IMR-90 (cell line): ENCODE results near the gene KIF25. TPM values are rescaled to one million over a fixed set of nuclear protein-coding genes. Genes with fewer than 3 reads are reported as not detected.

Experiments
- ATAC-seq: fragments of 200-7000 bp; cut with Tn5 transposase; 2 replicates; pipeline ENCODE4 v1.9.1; 2020; ENCODE audit warnings: low read depth, mild to moderate bottlenecking, moderate library complexity
- BruUV-seq: library from RNA; stranded (reverse); fragments of 400-500 nt; replicated peaks from 2 replicates; lab custom pipeline; 2021; lab: Mats Ljungman, UMichigan
- CTCF ChIA-PET: fragments of 300-600 bp; formaldehyde crosslinking; extraction: SDS; loops from one replicate; lab custom pipeline; 2021; ENCODE audit warnings: antibody characterized with exemption; lab: Yijun Ruan, JAX
- POLR2A ChIA-PET: fragments of 300-600 bp; sonication (Branson Sonifier 250); formaldehyde crosslinking; loops from one replicate; lab custom pipeline; 2022; ENCODE audit warnings: antibody characterized with exemption; ENCODE audit not compliant: unreplicated experiment; lab: Charles Lee
- DNase-seq: peaks from one replicate; pipeline ENCODE4 v3.0.0; 2013
- H2AFZ ChIP-seq: replicated peaks from 2 replicates; pipeline ENCODE3; 2013; ENCODE audit warnings: low read length, mild to moderate bottlenecking; ENCODE audit not compliant: poor library complexity
- H2AK5ac ChIP-seq: 2 replicates; pipeline ENCODE4 v1.6.1; 2013; ENCODE audit warnings: low read depth, low read length, inconsistent platforms
- H2AK9ac ChIP-seq: replicated peaks from 2 replicates; pipeline ENCODE3; 2013; ENCODE audit warnings: mild to moderate bottlenecking, low read depth, low read length, moderate library complexity; ENCODE audit not compliant: poor library complexity
- H2BK120ac ChIP-seq: 2 replicates; pipeline ENCODE4 v1.6.1; 2013; ENCODE audit warnings: low read depth, low read length, inconsistent platforms
- H2BK15ac ChIP-seq: 3 replicates; pipeline ENCODE4 v1.6.1; 2013; ENCODE audit warnings: low read depth, low read length, inconsistent platforms
- H2BK20ac ChIP-seq: 2 replicates; pipeline ENCODE4 v1.6.1; 2013; ENCODE audit warnings: low read depth, mild to moderate bottlenecking, inconsistent platforms, low read length, moderate library complexity
- H2BK5ac ChIP-seq: 2 replicates; pipeline ENCODE4 v1.6.1; 2013; ENCODE audit warnings: mild to moderate bottlenecking, low read depth, low read length, inconsistent platforms; ENCODE audit not compliant: poor library complexity, severe bottlenecking
- H3K14ac ChIP-seq: replicated peaks from 2 replicates; pipeline ENCODE4 v1.6.1; 2013; ENCODE audit warnings: low read depth, low read length, inconsistent platforms
- H3K18ac ChIP-seq: 2 replicates; pipeline ENCODE4 v1.6.1; 2013; ENCODE audit warnings: low read depth, low read length, control low read depth
- H3K23ac ChIP-seq: 2 replicates; pipeline ENCODE4 v1.6.1; 2013; ENCODE audit warnings: low read depth, low read length, inconsistent platforms
- H3K27ac ChIP-seq: 2 replicates; pipeline ENCODE4 v1.5.1; 2013; ENCODE audit warnings: mild to moderate bottlenecking, control low read depth, low read length; ENCODE audit not compliant: insufficient read depth
- H3K27me3 ChIP-seq: 2 replicates; pipeline ENCODE4 v1.6.1; 2013; ENCODE audit warnings: low read length; ENCODE audit not compliant: control insufficient read depth, insufficient read depth
- H3K36me3 ChIP-seq: 2 replicates; pipeline ENCODE4 v1.6.1; 2013; ENCODE audit warnings: low read length, mixed read lengths; ENCODE audit not compliant: control insufficient read depth, insufficient read depth
- H3K4ac ChIP-seq: 2 replicates; pipeline ENCODE4 v1.6.1; 2013; ENCODE audit warnings: low read depth, low read length, inconsistent platforms
- H3K4me1 ChIP-seq: 2 replicates; pipeline ENCODE4 v1.6.1; 2013; ENCODE audit warnings: low read length, mixed read lengths; ENCODE audit not compliant: control insufficient read depth, insufficient read depth
- H3K4me2 ChIP-seq: 2 replicates; pipeline ENCODE4 v1.6.1; 2013; ENCODE audit warnings: low read depth, mild to moderate bottlenecking, control low read depth, low read length, moderate library complexity
- H3K4me3 ChIP-seq: 2 replicates; pipeline ENCODE4 v1.5.1; 2013; ENCODE audit warnings: low read depth, mild to moderate bottlenecking, control low read depth, low read length, moderate library complexity; ENCODE audit not compliant: insufficient read depth
- H3K56ac ChIP-seq: 2 replicates; pipeline ENCODE4 v1.6.1; 2013; ENCODE audit warnings: low read length, inconsistent platforms; ENCODE audit not compliant: insufficient read depth; ENCODE audit errors: extremely low read depth
- H3K79me1 ChIP-seq, 2 experiments: 2 replicates each; pipeline ENCODE4 v1.6.1; 2013; ENCODE audit warnings: low read length in 2 of 2, inconsistent platforms in 1 of 2, low read depth in 1 of 2
- H3K9ac ChIP-seq: 2 replicates; pipeline ENCODE4 v1.6.1; 2013; ENCODE audit warnings: low read depth, low read length, control low read depth
- H3K9me1 ChIP-seq: 2 replicates; pipeline ENCODE4 v1.6.1; 2013; ENCODE audit warnings: low read length, inconsistent platforms; ENCODE audit not compliant: insufficient read depth
- H3K9me3 ChIP-seq: 2 replicates; pipeline ENCODE4 v1.6.1; 2013; ENCODE audit warnings: low read length; ENCODE audit not compliant: control insufficient read depth, insufficient read depth
- H4K20me1 ChIP-seq: 2 replicates; pipeline ENCODE4 v1.6.1; 2013; ENCODE audit warnings: low read length, inconsistent platforms; ENCODE audit not compliant: insufficient read depth
- H4K5ac ChIP-seq: 2 replicates; pipeline ENCODE4 v1.6.1; 2013; ENCODE audit warnings: mild to moderate bottlenecking, low read depth, low read length, control low read depth
- H4K8ac ChIP-seq, 2 experiments: 2 replicates each; pipeline ENCODE4 v1.6.1; 2013; ENCODE audit warnings: low read depth in 2 of 2, low read length in 2 of 2, control low read depth in 1 of 2, inconsistent platforms in 1 of 2
- H4K91ac ChIP-seq: 2 replicates; pipeline ENCODE4 v1.6.1; 2013; ENCODE audit warnings: low read depth, low read length, inconsistent platforms; ENCODE audit not compliant: insufficient read depth
- BHLHE40 ChIP-seq: fragments of 150-350 bp; IDR thresholded peaks from 2 replicates; pipeline ENCODE4 v1.6.1; 2016; ENCODE audit warnings: mild to moderate bottlenecking, low read depth, low read length
- CEBPB ChIP-seq: IDR thresholded peaks from 2 replicates; pipeline ENCODE4 v1.6.1; 2012; ENCODE audit warnings: low read depth, low read length, improper control_type of control experiment
- CHD1 ChIP-seq: IDR thresholded peaks from 2 replicates; pipeline ENCODE4 v1.6.1; 2012; ENCODE audit warnings: low read depth, low read length, improper control_type of control experiment
- FOS ChIP-seq: fragments of 150-350 bp; IDR thresholded peaks from 2 replicates; pipeline ENCODE4 v1.6.1; 2016; ENCODE audit warnings: low read depth, low read length
- MAZ ChIP-seq: IDR thresholded peaks from 2 replicates; pipeline ENCODE4 v1.6.1; 2012; ENCODE audit warnings: low read depth, mild to moderate bottlenecking, low read length, improper control_type of control experiment, moderate library complexity, borderline replicate concordance
- NFE2L2 ChIP-seq: fragments of 150-350 bp; IDR thresholded peaks from 2 replicates; pipeline ENCODE4 v1.6.1; 2016; ENCODE audit warnings: low read depth, mild to moderate bottlenecking, low read length
- RAD21 ChIP-seq: IDR thresholded peaks from 2 replicates; pipeline ENCODE4 v1.6.1; 2012; ENCODE audit warnings: low read length, improper control_type of control experiment
- RCOR1 ChIP-seq: IDR thresholded peaks from 2 replicates; pipeline ENCODE4 v1.6.1; 2012; ENCODE audit warnings: mild to moderate bottlenecking, low read length, improper control_type of control experiment; ENCODE audit not compliant: insufficient replicate concordance
- RFX5 ChIP-seq: IDR thresholded peaks from 2 replicates; pipeline ENCODE4 v1.8.0; 2012; ENCODE audit warnings: low read depth, mild to moderate bottlenecking, low read length, moderate library complexity
- WGBS, 2 experiments: methylation state at CpG; one replicate each; pipeline versions ENCODE4 v1.1.5 to v1.1.7; 2013; ENCODE audit warnings: missing lambda C conversion rate in 2 of 2; ENCODE audit not compliant: insufficient read length in 1 of 2; ENCODE audit errors: extremely low coverage in 2 of 2; 5-methylcytosine and 5-hydroxymethylcytosine counted together
- dilution Hi-C: fragments of 300-500 bp; cut with HindIII; formaldehyde crosslinking; loops from one replicate; pipeline ENCODE4 v1.14.3; 2018; ENCODE audit warnings: low sequenced_read_pairs; ENCODE audit not compliant: unreplicated experiment
- in situ Hi-C: fragments of 300-500 bp; cut with MboI; formaldehyde crosslinking; loops from 3 replicates; pipeline ENCODE4 v1.14.3; 2019; ENCODE audit warnings: low sequenced_read_pairs, inconsistent platforms, mixed read lengths
- intact Hi-C: fragments of 100-400 bp; cut with micrococcal nuclease; formaldehyde crosslinking; loops from 2 replicates; pipeline ENCODE4 v1.10.0; 2022
- polyA plus RNA-seq, 3 experiments: library from polyadenylated mRNA; depleted of rRNA; stranded (reverse); fragments of >200 nt; gene quantifications; 2 replicates each; pipeline ENCODE4 v1.2.3, GENCODE V29; 2012; ENCODE audit warnings: low replicate concordance in 1 of 3
- total RNA-seq: library from RNA; depleted of rRNA; stranded (reverse); fragments of >200 nt; gene quantifications from 2 replicates; pipeline ENCODE4 v1.2.3, GENCODE V29; 2012
- TF ChIP-seq, protein P1 (sequence below): conservative IDR thresholded peaks from 2 replicates; pipeline ENCODE4 v1.5.1; 2012; ENCODE audit warnings: mild to moderate bottlenecking, low read depth, low read length, improper control_type of control experiment
- TF ChIP-seq, protein P2 (sequence below): fragments of 150-350 bp; IDR thresholded peaks from 2 replicates; pipeline ENCODE4 v1.6.1; 2016; ENCODE audit warnings: low read depth, mild to moderate bottlenecking, low read length, moderate library complexity, borderline replicate concordance

KIF25 gene
- total and polyA plus RNA-seq, 2 of the 4 experiments (the other 2 are of a cell fraction), result not detected

DNA sequence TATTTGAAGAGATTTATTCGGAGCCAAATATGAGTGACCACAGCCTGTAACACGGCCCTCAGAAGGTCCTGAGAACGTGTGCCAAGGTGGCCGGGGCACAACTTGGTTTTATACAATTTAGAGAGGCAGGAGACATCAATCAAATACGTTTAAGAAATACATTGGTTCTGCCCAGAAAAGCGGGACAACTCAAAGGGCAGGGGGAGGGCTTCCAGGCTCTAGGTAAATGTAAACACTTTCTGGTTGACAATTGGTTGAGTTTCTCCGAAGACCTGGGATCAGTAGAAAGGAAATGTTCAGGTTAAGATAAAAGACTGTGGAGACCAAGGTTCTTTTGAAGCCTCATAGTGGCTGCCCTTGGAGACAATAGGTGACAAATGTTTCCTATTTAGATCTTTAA is 18.9 kb upstream of the KIF25 start:
- Histone ChIP-seq H3K14ac (no peak overlapping the region), H4K91ac (no peak overlapping the region), H3K56ac (no peak overlapping the region), H3K79me1 (no peaks in the 10 kb centered on the region), H2BK20ac (no peak overlapping the region), H2AK9ac (no peak overlapping the region), H2AK5ac (no peak overlapping the region), H3K4me1 (peaks cover 4% of the 10 kb centered on the region; the same call in 1 of the 2 replicates), H3K36me3 (no peaks in the 10 kb centered on the region), H2BK120ac (no peak overlapping the region), H3K27ac (no peak overlapping the region), H3K9me3 (no peaks in the 10 kb centered on the region), H4K20me1 (no peaks in the 10 kb centered on the region), H3K9ac (no peak overlapping the region), H3K4me3 (no peak overlapping the region), H2BK15ac (no peak overlapping the region), H3K27me3 (peaks cover 2% of the 10 kb centered on the region; the same call in 1 of the 2 replicates), H3K4me2 (no peak overlapping the region), H2AFZ (no peak overlapping the region), H3K23ac (no peak overlapping the region), H4K8ac (no peak overlapping the region), H4K5ac (no peak overlapping the region), H3K9me1 (peaks cover 2% of the 10 kb centered on the region; the same call in 1 of the 2 replicates), H3K4ac (no peak overlapping the region), H3K18ac (no peak overlapping the region), H2BK5ac (no peak overlapping the region)
- POLR2A ChIA-PET, result no interaction called here
- TF ChIP-seq FOS (no peak), BHLHE40 (no peak), MAZ (no peak), RCOR1 (no peak), CEBPB (no peak), RAD21 (no peak), RFX5 (no peak), NFE2L2 (no peak), CHD1 (no peak)
- TF ChIP-seq, protein P1, sequence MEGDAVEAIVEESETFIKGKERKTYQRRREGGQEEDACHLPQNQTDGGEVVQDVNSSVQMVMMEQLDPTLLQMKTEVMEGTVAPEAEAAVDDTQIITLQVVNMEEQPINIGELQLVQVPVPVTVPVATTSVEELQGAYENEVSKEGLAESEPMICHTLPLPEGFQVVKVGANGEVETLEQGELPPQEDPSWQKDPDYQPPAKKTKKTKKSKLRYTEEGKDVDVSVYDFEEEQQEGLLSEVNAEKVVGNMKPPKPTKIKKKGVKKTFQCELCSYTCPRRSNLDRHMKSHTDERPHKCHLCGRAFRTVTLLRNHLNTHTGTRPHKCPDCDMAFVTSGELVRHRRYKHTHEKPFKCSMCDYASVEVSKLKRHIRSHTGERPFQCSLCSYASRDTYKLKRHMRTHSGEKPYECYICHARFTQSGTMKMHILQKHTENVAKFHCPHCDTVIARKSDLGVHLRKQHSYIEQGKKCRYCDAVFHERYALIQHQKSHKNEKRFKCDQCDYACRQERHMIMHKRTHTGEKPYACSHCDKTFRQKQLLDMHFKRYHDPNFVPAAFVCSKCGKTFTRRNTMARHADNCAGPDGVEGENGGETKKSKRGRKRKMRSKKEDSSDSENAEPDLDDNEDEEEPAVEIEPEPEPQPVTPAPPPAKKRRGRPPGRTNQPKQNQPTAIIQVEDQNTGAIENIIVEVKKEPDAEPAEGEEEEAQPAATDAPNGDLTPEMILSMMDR, result no peak
- TF ChIP-seq, protein P2, sequence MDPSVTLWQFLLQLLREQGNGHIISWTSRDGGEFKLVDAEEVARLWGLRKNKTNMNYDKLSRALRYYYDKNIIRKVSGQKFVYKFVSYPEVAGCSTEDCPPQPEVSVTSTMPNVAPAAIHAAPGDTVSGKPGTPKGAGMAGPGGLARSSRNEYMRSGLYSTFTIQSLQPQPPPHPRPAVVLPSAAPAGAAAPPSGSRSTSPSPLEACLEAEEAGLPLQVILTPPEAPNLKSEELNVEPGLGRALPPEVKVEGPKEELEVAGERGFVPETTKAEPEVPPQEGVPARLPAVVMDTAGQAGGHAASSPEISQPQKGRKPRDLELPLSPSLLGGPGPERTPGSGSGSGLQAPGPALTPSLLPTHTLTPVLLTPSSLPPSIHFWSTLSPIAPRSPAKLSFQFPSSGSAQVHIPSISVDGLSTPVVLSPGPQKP, result no peak
- ATAC-seq (no peak), DNase-seq (no peak)
- CTCF ChIA-PET, result no interaction called here
- intact Hi-C loops, result no loop called here
- dilution Hi-C loops, result no loop called here
- no TSS peak for BruUV-seq
- in situ Hi-C loops, result no loop called here
- 100% methylated on average over 1 of the region's 7 CpGs; no CpG with 5 or more reads in 1 of the 2 experiments for WGBS, 2 experiments
